AG04450 (cell line): ENCODE data around the gene BCL11B. TPM values are rescaled to one million over a fixed set of nuclear protein-coding genes. Genes with fewer than 3 reads are reported as not detected.

Source experiments
- CTCF ChIA-PET: fragments of 300-600, 350-600 bp; formaldehyde crosslinking; extraction: SDS; loops from one replicate; lab custom pipeline; 2022; ENCODE audit warnings: antibody characterized with exemption, inconsistent platforms; lab: Charles Lee
- POLR2A ChIA-PET: fragments of 350-600 bp; formaldehyde crosslinking; extraction: SDS; loops from one replicate; lab custom pipeline; 2021; ENCODE audit warnings: antibody characterized with exemption, inconsistent platforms; lab: Yijun Ruan, JAX
- DNase-seq: peaks from one replicate; pipeline ENCODE4 v3.0.0-alpha.2; 2011; ENCODE audit warnings: low read depth, low spot score
- H3K27ac ChIP-seq: one replicate; pipeline ENCODE4 v1.5.1; 2012; ENCODE audit warnings: low read depth, low read length, control low read depth
- H3K27me3 ChIP-seq: one replicate; pipeline ENCODE4 v1.6.0; 2012; ENCODE audit warnings: low read length; ENCODE audit not compliant: control insufficient read depth, insufficient read depth
- H3K4me3 ChIP-seq: 2 replicates; pipeline ENCODE4 v1.5.1; 2011; ENCODE audit warnings: mild to moderate bottlenecking, low read depth, low read length, control low read depth
- H3K9me3 ChIP-seq: 2 replicates; pipeline ENCODE4 v1.5.1; 2012; ENCODE audit warnings: low read length; ENCODE audit not compliant: control insufficient read depth, insufficient read depth
- CTCF ChIP-seq: IDR thresholded peaks from 2 replicates; pipeline ENCODE4 v1.5.1; 2011; ENCODE audit warnings: low read depth, low read length, control low read depth, inconsistent platforms
- polyA plus RNA-seq: library from polyadenylated mRNA; depleted of rRNA; stranded (reverse); fragments of >200 nt; gene quantifications from 2 replicates; pipeline ENCODE4 v1.2.3, GENCODE V29; 2011

BCL11B gene
- polyA plus RNA-seq, 1 experiment, result not detected

GRCh38 chr14:99125616-99126431 lies 146.2 kb downstream of the BCL11B start:
- CTCF ChIA-PET, result no interaction called here
- H3K27ac ChIP-seq, result no peak overlapping the region
- H3K27me3 ChIP-seq, result no peaks in the 10 kb centered on the region
- TF ChIP-seq CTCF, result no peak
- DNase-seq, result no peak
- no peak overlapping the region for H3K4me3 ChIP-seq
- POLR2A ChIA-PET, result no interaction called here
- H3K9me3 ChIP-seq, result peaks cover 34% of the 10 kb centered on the region

DNA sequence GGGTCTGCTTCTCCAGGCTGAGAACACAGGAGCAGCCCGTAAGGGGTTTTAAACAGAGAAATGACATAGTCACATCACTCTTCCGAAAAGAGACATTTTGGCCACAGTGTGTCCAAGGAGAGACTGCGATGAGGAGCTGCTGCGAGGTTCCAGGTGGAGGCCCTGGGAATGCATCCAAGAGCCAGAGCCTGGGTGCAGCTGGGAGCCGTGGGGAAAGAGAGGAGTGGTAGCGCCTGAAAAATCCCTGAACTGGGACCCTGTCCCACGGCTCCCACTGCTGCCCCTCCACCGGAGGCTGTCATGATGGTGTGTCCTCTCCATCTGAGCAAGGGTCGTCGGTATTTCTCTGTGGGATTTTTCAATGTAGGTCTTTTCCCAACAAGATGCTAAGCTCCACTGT lies 146.9 kb downstream of the BCL11B start:
- CTCF ChIA-PET, result no interaction called here
- Histone ChIP-seq H3K9me3 (peaks cover 34% of the 10 kb centered on the region), H3K4me3 (no peak overlapping the region), H3K27me3 (no peaks in the 10 kb centered on the region), H3K27ac (no peak overlapping the region)
- no peak for DNase-seq
- POLR2A ChIA-PET, result no interaction called here
- TF ChIP-seq CTCF, result no peak

DNA sequence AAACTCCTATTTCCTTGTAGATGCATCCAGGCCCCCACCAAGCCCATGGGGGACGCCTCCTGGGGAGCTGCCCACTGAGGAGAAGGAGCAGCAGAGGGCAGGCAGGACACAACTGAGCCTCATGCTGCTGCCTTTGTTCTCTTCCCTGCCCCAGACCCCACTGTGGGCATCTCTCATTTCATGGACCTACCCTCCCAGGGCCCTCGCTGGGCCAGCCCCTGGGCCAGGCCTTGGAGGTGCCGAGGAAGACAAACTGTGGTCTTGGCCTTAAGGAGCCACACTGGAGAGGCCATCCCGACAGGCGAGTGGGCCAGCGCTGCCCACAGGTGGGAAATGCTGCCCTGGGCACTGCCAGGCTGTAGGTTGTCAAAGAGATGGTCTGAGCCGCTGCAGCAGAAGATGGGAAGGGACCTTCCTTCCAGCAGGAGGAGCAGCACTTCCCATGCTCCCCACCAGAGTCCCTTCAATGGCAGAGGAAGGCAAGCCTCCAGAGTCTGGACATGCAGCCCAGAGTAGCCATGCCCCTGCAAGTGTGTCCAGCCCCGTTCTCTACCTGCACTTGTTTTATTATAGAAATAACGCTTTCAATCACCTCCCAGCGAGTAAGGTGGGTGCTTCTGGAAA lies 147.4 kb downstream of the BCL11B start:
- Histone ChIP-seq H3K4me3 (no peak overlapping the region), H3K27me3 (no peaks in the 10 kb centered on the region), H3K27ac (no peak overlapping the region), H3K9me3 (peaks cover 34% of the 10 kb centered on the region)
- TF ChIP-seq CTCF, result no peak
- ChIA-PET POLR2A (no interaction called here), CTCF (no interaction called here)
- DNase-seq, result no peak

- no peaks in the 10 kb centered on the region for H3K27me3 ChIP-seq
- no peak overlapping the region for H3K27ac ChIP-seq
- ChIA-PET CTCF (no interaction called here), POLR2A (no interaction called here)
- peaks cover 40% of the 10 kb centered on the region for H3K9me3 ChIP-seq
- DNase-seq, result no peak
- H3K4me3 ChIP-seq, result no peak overlapping the region
- no peak for TF ChIP-seq CTCF
Observed at GRCh38 chr14:99123208-99123870, 148.7 kb downstream of the BCL11B start.

GRCh38 chr14:99122521-99123125 lies 149.4 kb downstream of the BCL11B start:
- Histone ChIP-seq H3K27me3 (no peaks in the 10 kb centered on the region), H3K9me3 (peaks cover 47% of the 10 kb centered on the region), H3K4me3 (no peak overlapping the region), H3K27ac (no peak overlapping the region)
- TF ChIP-seq CTCF, result no peak
- ChIA-PET POLR2A (no interaction called here), CTCF (no interaction called here)
- DNase-seq, result no peak
